Testis (tissue), 3 donors: ENCODE data around the gene GGTA1. TPM values are rescaled to one million over a fixed set of nuclear protein-coding genes. Genes with fewer than 3 reads are reported as not detected.

Source experiments
- DNase-seq: peaks from one replicate; pipeline ENCODE4 v3.0.0-alpha.2; 2019
- H3K27ac ChIP-seq, 2 donors: fragments of 200-600 bp; sonication (generic); one replicate each; pipeline ENCODE4 v1.5.1; 2019
- H3K27me3 ChIP-seq: fragments of 200-600 bp; sonication (generic); one replicate; pipeline ENCODE4 v1.5.1; 2019
- H3K36me3 ChIP-seq: fragments of 200-600 bp; sonication (generic); one replicate; pipeline ENCODE4 v1.5.1; 2017; ENCODE audit warnings: low read depth; ENCODE audit errors: missing control alignments
- H3K4me1 ChIP-seq: fragments of 200-600 bp; sonication (generic); one replicate; pipeline ENCODE4 v1.5.1; 2019
- H3K4me3 ChIP-seq, 2 donors: fragments of 200-600 bp; sonication (generic); one replicate each; pipeline ENCODE4 v1.5.1; 2017 to 2019
- H3K9me3 ChIP-seq: fragments of 200-600 bp; sonication (generic); one replicate; pipeline ENCODE4 v1.5.1; 2017
- POLR2A ChIP-seq: fragments of 450-650 bp; IDR thresholded peaks from one replicate; pipeline ENCODE4 v1.6.1; 2017; ENCODE audit warnings: antibody characterized with exemption, mild to moderate bottlenecking, moderate library complexity
- WGBS, 2 donors: methylation state at CpG; one replicate each; pipeline ENCODE4 v1.1.5; 2018; 5-methylcytosine and 5-hydroxymethylcytosine counted together
- intact Hi-C: fragments of 100-400 bp; cut with DNase I; formaldehyde crosslinking; loops from one replicate; pipeline ENCODE4 v1.15.1; 2023; ENCODE audit warnings: low total_unique reads
- polyA plus RNA-seq: library from polyadenylated mRNA; stranded (reverse); fragments of 350-450 nt; fragmentation: Illumina TruSeq; extraction: RNeasy Lipid Tissue Mini Kit (QIAGEN cat#74804); gene quantifications from one replicate; pipeline ENCODE4 v1.2.3, GENCODE V29; 2014; ENCODE audit warnings: low read depth, low replicate concordance; ENCODE audit not compliant: insufficient read depth
- total RNA-seq, 2 donors: library from RNA; depleted of rRNA; stranded (reverse); fragments of >200 nt; gene quantifications; one replicate each; pipeline ENCODE4 v1.2.3, GENCODE V29; 2016
- TF ChIP-seq, protein P1 (sequence below), 3 experiments: fragments of 450-650 bp in 2 of 3; fragments of 200-600 bp in 1 of 3; sonication (generic) in 1 of 3; IDR thresholded peaks; one replicate each; pipeline ENCODE4 v1.5.1; 2016 to 2019; ENCODE audit warnings: antibody characterized with exemption in 3 of 3, mild to moderate bottlenecking in 2 of 3, moderate library complexity in 1 of 3

The GGTA1 gene
- total and polyA plus RNA-seq, 3 donors from 2014 or later, result 2.2 to 8.9 (median 2.4) TPM

- intact Hi-C loops, result no loop called here
- 90 to 95% methylated on average over 8 of the region's 8 CpGs for WGBS, 2 donors
- Histone ChIP-seq H3K27me3 (no peaks in the 10 kb centered on the region), H3K4me3 (no peak overlapping the region), H3K9me3 (no peaks in the 10 kb centered on the region), H3K27ac (no peak overlapping the region), H3K36me3 (no peaks in the 10 kb centered on the region), H3K4me1 (no peaks in the 10 kb centered on the region)
- TF ChIP-seq, protein P1, sequence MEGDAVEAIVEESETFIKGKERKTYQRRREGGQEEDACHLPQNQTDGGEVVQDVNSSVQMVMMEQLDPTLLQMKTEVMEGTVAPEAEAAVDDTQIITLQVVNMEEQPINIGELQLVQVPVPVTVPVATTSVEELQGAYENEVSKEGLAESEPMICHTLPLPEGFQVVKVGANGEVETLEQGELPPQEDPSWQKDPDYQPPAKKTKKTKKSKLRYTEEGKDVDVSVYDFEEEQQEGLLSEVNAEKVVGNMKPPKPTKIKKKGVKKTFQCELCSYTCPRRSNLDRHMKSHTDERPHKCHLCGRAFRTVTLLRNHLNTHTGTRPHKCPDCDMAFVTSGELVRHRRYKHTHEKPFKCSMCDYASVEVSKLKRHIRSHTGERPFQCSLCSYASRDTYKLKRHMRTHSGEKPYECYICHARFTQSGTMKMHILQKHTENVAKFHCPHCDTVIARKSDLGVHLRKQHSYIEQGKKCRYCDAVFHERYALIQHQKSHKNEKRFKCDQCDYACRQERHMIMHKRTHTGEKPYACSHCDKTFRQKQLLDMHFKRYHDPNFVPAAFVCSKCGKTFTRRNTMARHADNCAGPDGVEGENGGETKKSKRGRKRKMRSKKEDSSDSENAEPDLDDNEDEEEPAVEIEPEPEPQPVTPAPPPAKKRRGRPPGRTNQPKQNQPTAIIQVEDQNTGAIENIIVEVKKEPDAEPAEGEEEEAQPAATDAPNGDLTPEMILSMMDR (IDR thresholded peaks at IDR 0.05), result no peak
- TF ChIP-seq POLR2A, result no peak
- no peak for DNase-seq
Measured at GRCh38 chr9:121455527-121456239, 44.0 kb downstream of the GGTA1 start.

DNA sequence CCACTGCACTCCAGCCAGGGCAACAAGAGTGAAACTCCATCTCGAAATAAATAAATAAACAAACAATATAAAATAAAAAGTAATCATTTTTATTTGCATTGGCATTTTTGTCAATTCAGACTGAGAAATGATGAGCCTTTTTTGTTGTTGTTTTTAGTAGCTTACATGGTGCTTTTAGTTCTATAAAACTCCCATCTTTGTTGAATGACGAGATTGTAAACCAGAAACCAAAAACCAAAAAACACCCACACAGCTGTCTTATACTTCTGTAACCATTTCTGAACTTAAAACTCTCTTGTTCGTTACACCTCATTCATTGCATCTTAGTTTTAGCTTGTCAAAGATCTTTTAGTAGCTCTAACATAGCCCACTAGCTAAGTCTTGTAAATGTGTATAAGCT, 44.7 kb downstream of the GGTA1 start:
- no peaks in the 10 kb centered on the region for H3K27me3 ChIP-seq
- intact Hi-C loops, result no loop called here
- H3K9me3 ChIP-seq, result no peaks in the 10 kb centered on the region
- no peak overlapping the region for H3K4me3 ChIP-seq
- no peaks in the 10 kb centered on the region for H3K4me1 ChIP-seq
- H3K36me3 ChIP-seq, result no peaks in the 10 kb centered on the region
- no peak for TF ChIP-seq POLR2A
- TF ChIP-seq, protein P1 (IDR thresholded peaks at IDR 0.05), result no peak
- DNase-seq, result no peak
- WGBS, 2 donors, result 89 to 93% methylated on average over 3 of the region's 3 CpGs
- no peak overlapping the region for H3K27ac ChIP-seq

GRCh38 chr9:121453232-121453892, 46.3 kb downstream of the GGTA1 start:
- 59 to 81% methylated on average over 3 to 9 of the region's 9 CpGs for WGBS, 2 donors

GRCh38 chr9:121452085-121452484, 47.6 kb downstream of the GGTA1 start:
- TF ChIP-seq, protein P1 (IDR thresholded peaks at IDR 0.05), result no peak
- TF ChIP-seq POLR2A, result no peak
- DNase-seq, result no peak
- no peaks in the 10 kb centered on the region for H3K27me3 ChIP-seq
- no peaks in the 10 kb centered on the region for H3K9me3 ChIP-seq
- intact Hi-C loops, result no loop called here
- no peak overlapping the region for H3K27ac ChIP-seq
- 86 to 87% methylated on average over 6 of the region's 6 CpGs for WGBS, 2 donors
- H3K36me3 ChIP-seq, result no peaks in the 10 kb centered on the region
- H3K4me1 ChIP-seq, result no peaks in the 10 kb centered on the region
- H3K4me3 ChIP-seq, result no peak overlapping the region

More at GRCh38 chr9:121453232-121453892, 46.3 kb downstream of the GGTA1 start:
- Histone ChIP-seq H3K9me3 (no peaks in the 10 kb centered on the region), H3K36me3 (no peaks in the 10 kb centered on the region), H3K4me3 (no peak overlapping the region), H3K4me1 (no peaks in the 10 kb centered on the region), H3K27me3 (no peaks in the 10 kb centered on the region), H3K27ac (no peak overlapping the region)
- DNase-seq, result no peak
- intact Hi-C loops, result no loop called here
- TF ChIP-seq POLR2A, result no peak
- TF ChIP-seq, protein P1 (IDR thresholded peaks at IDR 0.05), result no peak
